ENCODE data around the gene DGCR2.

- no peak for TF ChIP-seq ZNF274 (IDR thresholded peaks at IDR 0.05; ENCODE audit: low read depth, low read length)
- TF ChIP-seq SUZ12 (IDR thresholded peaks at IDR 0.05; ENCODE audit: extremely low read depth, insufficient read depth, insufficient read length), result no peak
Observed at GRCh38 chr22:19137384-19138216, 15.4 kb upstream of the DGCR2 start.
